Neural crest cell (in vitro differentiated cells): Measurements from ENCODE around the gene EQTN. TPM values are rescaled to one million over a fixed set of nuclear protein-coding genes. Genes with fewer than 3 reads are reported as not detected.

ENCODE experiments used
- DNase-seq: peaks from one replicate; pipeline ENCODE4 v3.0.0; 2021; ENCODE audit warnings: low read depth, mixed read lengths, low spot score
- H3K27ac Mint-ChIP-seq: one replicate; pipeline ENCODE4 v1.8.0; 2021; ENCODE audit warnings: mild to moderate bottlenecking, mixed read lengths; ENCODE audit not compliant: unreplicated experiment
- H3K27me3 Mint-ChIP-seq: 2 replicates; pipeline ENCODE4 v1.8.0; 2021; ENCODE audit warnings: low read depth, mild to moderate bottlenecking, mixed read lengths
- H3K36me3 Mint-ChIP-seq: 2 replicates; pipeline ENCODE4 v1.8.0; 2021; ENCODE audit warnings: low read depth, mild to moderate bottlenecking, mixed read lengths
- H3K4me1 Mint-ChIP-seq: 2 replicates; pipeline ENCODE4 v1.8.0; 2021; ENCODE audit warnings: mixed read lengths
- H3K4me3 Mint-ChIP-seq: one replicate; pipeline ENCODE4 v1.8.0; 2021; ENCODE audit warnings: mild to moderate bottlenecking, mixed read lengths
- H3K9me3 Mint-ChIP-seq: 2 replicates; pipeline ENCODE4 v1.8.0; 2021; ENCODE audit warnings: mixed read lengths
- total RNA-seq: library from RNA; stranded (reverse); gene quantifications from 2 replicates; pipeline ENCODE4 v1.2.1, GENCODE V29; 2021
- TF ChIP-seq, protein P1 (sequence below): fragments of 200-600 bp; sonication (generic); conservative IDR thresholded peaks from 2 replicates; pipeline ENCODE4 v1.5.0; 2021; ENCODE audit warnings: antibody characterized with exemption, mild to moderate bottlenecking

The EQTN gene
- total RNA-seq, 1 donor from 2014 or later, result 0.40 TPM

- Mint-ChIP-seq H3K4me3 (no peak overlapping the region), H3K27me3 (no peaks in the 10 kb centered on the region), H3K27ac (peak overlapping the region; percentile 20), H3K4me1 (peaks cover 6% of the 10 kb centered on the region), H3K9me3 (peaks cover 7% of the 10 kb centered on the region), H3K36me3 (no peaks in the 10 kb centered on the region)
- TF ChIP-seq, protein P1, sequence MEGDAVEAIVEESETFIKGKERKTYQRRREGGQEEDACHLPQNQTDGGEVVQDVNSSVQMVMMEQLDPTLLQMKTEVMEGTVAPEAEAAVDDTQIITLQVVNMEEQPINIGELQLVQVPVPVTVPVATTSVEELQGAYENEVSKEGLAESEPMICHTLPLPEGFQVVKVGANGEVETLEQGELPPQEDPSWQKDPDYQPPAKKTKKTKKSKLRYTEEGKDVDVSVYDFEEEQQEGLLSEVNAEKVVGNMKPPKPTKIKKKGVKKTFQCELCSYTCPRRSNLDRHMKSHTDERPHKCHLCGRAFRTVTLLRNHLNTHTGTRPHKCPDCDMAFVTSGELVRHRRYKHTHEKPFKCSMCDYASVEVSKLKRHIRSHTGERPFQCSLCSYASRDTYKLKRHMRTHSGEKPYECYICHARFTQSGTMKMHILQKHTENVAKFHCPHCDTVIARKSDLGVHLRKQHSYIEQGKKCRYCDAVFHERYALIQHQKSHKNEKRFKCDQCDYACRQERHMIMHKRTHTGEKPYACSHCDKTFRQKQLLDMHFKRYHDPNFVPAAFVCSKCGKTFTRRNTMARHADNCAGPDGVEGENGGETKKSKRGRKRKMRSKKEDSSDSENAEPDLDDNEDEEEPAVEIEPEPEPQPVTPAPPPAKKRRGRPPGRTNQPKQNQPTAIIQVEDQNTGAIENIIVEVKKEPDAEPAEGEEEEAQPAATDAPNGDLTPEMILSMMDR, result no peak
- DNase-seq, result no peak
Measured at GRCh38 chr9:27303219-27303618, 6.3 kb upstream of the EQTN start.

GRCh38 chr9:27293996-27294395 is 3.0 kb downstream of the EQTN start:
- DNase-seq, result no peak
- Mint-ChIP-seq H3K27me3 (no peaks in the 10 kb centered on the region), H3K27ac (no peak overlapping the region), H3K4me1 (no peaks in the 10 kb centered on the region), H3K4me3 (no peak overlapping the region), H3K36me3 (no peaks in the 10 kb centered on the region), H3K9me3 (no peaks in the 10 kb centered on the region)
- TF ChIP-seq, protein P1, result no peak

- H3K27me3 Mint-ChIP-seq, result peaks cover 3% of the 10 kb centered on the region
- H3K4me3 Mint-ChIP-seq, result no peak overlapping the region
- DNase-seq, result no peak
- no peaks in the 10 kb centered on the region for H3K36me3 Mint-ChIP-seq
- H3K9me3 Mint-ChIP-seq, result no peaks in the 10 kb centered on the region
- H3K4me1 Mint-ChIP-seq, result no peaks in the 10 kb centered on the region
- TF ChIP-seq, protein P1, result no peak
- no peak overlapping the region for H3K27ac Mint-ChIP-seq
Measured at GRCh38 chr9:27292659-27293405, 4.1 kb downstream of the EQTN start.

GRCh38 chr9:27291292-27291691 is 5.7 kb downstream of the EQTN start:
- TF ChIP-seq, protein P1, result no peak
- peaks cover 3% of the 10 kb centered on the region for H3K27me3 Mint-ChIP-seq
- H3K4me3 Mint-ChIP-seq, result no peak overlapping the region
- H3K4me1 Mint-ChIP-seq, result no peaks in the 10 kb centered on the region
- H3K9me3 Mint-ChIP-seq, result no peaks in the 10 kb centered on the region
- H3K27ac Mint-ChIP-seq, result no peak overlapping the region
- no peak for DNase-seq
- H3K36me3 Mint-ChIP-seq, result no peaks in the 10 kb centered on the region

DNA sequence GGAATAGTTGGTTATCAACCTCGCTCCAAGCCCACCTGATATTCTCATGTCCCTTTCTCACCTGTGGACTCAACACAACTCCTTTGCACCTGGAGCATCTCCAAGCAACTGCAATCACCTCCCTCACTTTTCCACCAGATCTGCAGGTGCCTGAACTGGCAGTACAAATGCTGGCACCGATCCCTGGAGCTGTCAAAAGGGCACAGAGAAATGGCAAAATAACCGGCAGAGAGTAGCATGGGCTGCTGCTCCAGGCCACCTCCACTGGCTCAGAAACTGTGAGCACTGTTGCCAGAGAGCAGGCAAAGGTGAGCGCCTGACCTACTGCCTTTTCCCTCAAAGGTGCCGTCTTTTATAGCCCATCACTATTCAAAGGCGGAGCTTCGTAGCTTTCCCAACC is 14.7 kb downstream of the EQTN start:
- H3K36me3 Mint-ChIP-seq, result no peaks in the 10 kb centered on the region
- H3K27me3 Mint-ChIP-seq, result no peaks in the 10 kb centered on the region
- no peaks in the 10 kb centered on the region for H3K9me3 Mint-ChIP-seq
- TF ChIP-seq, protein P1, result no peak
- H3K27ac Mint-ChIP-seq, result no peak overlapping the region
- no peak for DNase-seq
- H3K4me3 Mint-ChIP-seq, result no peak overlapping the region
- no peaks in the 10 kb centered on the region for H3K4me1 Mint-ChIP-seq
